Aorta (tissue), 5 donors: Measurements from ENCODE around the gene NBEA. TPM values are rescaled to one million over a fixed set of nuclear protein-coding genes. Genes with fewer than 3 reads are reported as not detected.
A peak's percentile ranks its signal among the peaks of the same experiment; 100 is the strongest.

ENCODE experiments used
- ATAC-seq: fragments of 200-7000 bp; cut with Tn5 transposase; one replicate; pipeline ENCODE4 v1.9.1; 2022; ENCODE audit warnings: moderate library complexity; ENCODE audit not compliant: low FRiP score
- DNase-seq, 2 donors: peaks; one replicate each; pipeline ENCODE4 v3.0.0-alpha.2; 2020
- H3K27ac ChIP-seq, 2 donors: one replicate each; pipeline ENCODE4 v1.5.1; 2013; ENCODE audit warnings: low read length in 2 of 2, mild to moderate bottlenecking in 2 of 2, moderate library complexity in 2 of 2, control low read depth in 1 of 2, inconsistent platforms in 1 of 2, low read depth in 1 of 2
- H3K27me3 ChIP-seq, 2 donors: one replicate each; pipeline ENCODE4 v1.6.1; 2013; ENCODE audit warnings: control low read depth in 1 of 2, low read length in 1 of 2, mild to moderate bottlenecking in 1 of 2, moderate library complexity in 1 of 2; ENCODE audit not compliant: insufficient read depth in 2 of 2, control insufficient read depth in 1 of 2
- H3K36me3 ChIP-seq, 2 donors: one replicate each; pipeline ENCODE4 v1.6.1; 2013; ENCODE audit warnings: control low read depth in 1 of 2, low read length in 1 of 2, mild to moderate bottlenecking in 1 of 2; ENCODE audit not compliant: insufficient read depth in 2 of 2, control insufficient read depth in 1 of 2
- H3K4me1 ChIP-seq, 2 donors: one replicate each; pipeline ENCODE4 v1.6.1; 2013; ENCODE audit warnings: low read length in 2 of 2, control low read depth in 1 of 2, mild to moderate bottlenecking in 1 of 2, moderate library complexity in 1 of 2; ENCODE audit not compliant: insufficient read depth in 2 of 2, control insufficient read depth in 1 of 2
- H3K4me3 ChIP-seq, 2 donors: one replicate each; pipeline ENCODE4 v1.5.1; 2013; ENCODE audit warnings: low read length in 2 of 2, control low read depth in 1 of 2, mild to moderate bottlenecking in 1 of 2
- H3K9me3 ChIP-seq: one replicate; pipeline ENCODE4 v1.6.1; 2013; ENCODE audit warnings: mild to moderate bottlenecking, low read length; ENCODE audit not compliant: control insufficient read depth
- WGBS, 2 donors: extraction: QIAGEN DNeasy Blood & Tissue Kit; methylation state at CpG; one replicate each; pipeline ENCODE4 v1.1.7; 2013; 5-methylcytosine and 5-hydroxymethylcytosine counted together
- intact Hi-C, 2 donors: fragments of 100-400 bp; cut with DNase I; formaldehyde crosslinking; loops; one replicate each; pipeline versions ENCODE4 v1.14.2 to v1.15.0; 2022
- polyA plus RNA-seq, 2 donors: library from polyadenylated mRNA; stranded (reverse); fragments of 200-250 nt; gene quantifications; one replicate each; pipeline ENCODE4 v1.2.3, GENCODE V29; 2013
- total RNA-seq, 2 donors: library from RNA; stranded (reverse); fragmentation: NEBNext Ultra II Directional; extraction: Animal tissue kit (Norgen Biotek cat#: 25700); gene quantifications; one replicate each; pipeline ENCODE4 v1.2.1, GENCODE V29; 2021
- donor health status: healthy with polysubstance abuse.
- donor health status: Bipolar disorder and iron deficiency.
- donor health status: DM: no; HTN: no; CAD: no.
- donor health status: DM: no; HTN: no; CAD: no.
- donor health status: DM: yes; HTN: yes; CAD: no.

Gene NBEA
- total and polyA plus RNA-seq, 4 donors: 1.9 to 14.7 (median 8.8) TPM

- ATAC-seq: no peak
- H3K4me1 ChIP-seq: no peaks in the 10 kb centered on the region
Observed at GRCh38 chr13:35499676-35500075, 557.6 kb downstream of the NBEA start.

GRCh38 chr13:35500144-35500543 lies 558.1 kb downstream of the NBEA start:
- ATAC-seq: no peak
- Histone ChIP-seq H3K9me3 (no peaks in the 10 kb centered on the region), H3K27me3 (no peaks in the 10 kb centered on the region), H3K27ac (no peak overlapping the region), H3K4me1 (no peaks in the 10 kb centered on the region), H3K36me3 (no peaks in the 10 kb centered on the region), H3K4me3 (no peak overlapping the region)
- intact Hi-C loops: no loop called here
- DNase-seq: no peak
- 77 to 80% methylated on average over 2 of the region's 2 CpGs for WGBS, 2 donors

More at GRCh38 chr13:35499676-35500075, 557.6 kb downstream of the NBEA start:
- H3K4me3 ChIP-seq: no peak overlapping the region
- DNase-seq: no peak
- no peak overlapping the region for H3K27ac ChIP-seq
- 85 to 88% methylated on average over 4 of the region's 4 CpGs for WGBS, 2 donors
- no peaks in the 10 kb centered on the region for H3K36me3 ChIP-seq
- H3K9me3 ChIP-seq: no peaks in the 10 kb centered on the region
- H3K27me3 ChIP-seq: no peaks in the 10 kb centered on the region
- intact Hi-C loops: no loop called here

GRCh38 chr13:35501661-35502235 lies 559.7 kb downstream of the NBEA start:
- intact Hi-C loops: no loop called here

GRCh38 chr13:35502456-35502855 lies 560.4 kb downstream of the NBEA start:
- H3K27me3 ChIP-seq: no peaks in the 10 kb centered on the region
- no peak overlapping the region for H3K4me3 ChIP-seq
- intact Hi-C loops: no loop called here
- WGBS, 2 donors: 64 to 78% methylated on average over 3 of the region's 3 CpGs
- H3K4me1 ChIP-seq: no peaks in the 10 kb centered on the region
- no peaks in the 10 kb centered on the region for H3K9me3 ChIP-seq
- no peak for DNase-seq
- no peaks in the 10 kb centered on the region for H3K36me3 ChIP-seq
- H3K27ac ChIP-seq: no peak overlapping the region
- no peak for ATAC-seq

More at GRCh38 chr13:35501661-35502235, 559.7 kb downstream of the NBEA start:
- Histone ChIP-seq H3K27ac (no peak overlapping the region), H3K9me3 (no peaks in the 10 kb centered on the region), H3K36me3 (no peaks in the 10 kb centered on the region), H3K27me3 (no peaks in the 10 kb centered on the region), H3K4me1 (no peaks in the 10 kb centered on the region), H3K4me3 (no peak overlapping the region)
- ATAC-seq: no peak
- 66 to 72% methylated on average over 6 of the region's 6 CpGs for WGBS, 2 donors
- no peak for DNase-seq

DNA sequence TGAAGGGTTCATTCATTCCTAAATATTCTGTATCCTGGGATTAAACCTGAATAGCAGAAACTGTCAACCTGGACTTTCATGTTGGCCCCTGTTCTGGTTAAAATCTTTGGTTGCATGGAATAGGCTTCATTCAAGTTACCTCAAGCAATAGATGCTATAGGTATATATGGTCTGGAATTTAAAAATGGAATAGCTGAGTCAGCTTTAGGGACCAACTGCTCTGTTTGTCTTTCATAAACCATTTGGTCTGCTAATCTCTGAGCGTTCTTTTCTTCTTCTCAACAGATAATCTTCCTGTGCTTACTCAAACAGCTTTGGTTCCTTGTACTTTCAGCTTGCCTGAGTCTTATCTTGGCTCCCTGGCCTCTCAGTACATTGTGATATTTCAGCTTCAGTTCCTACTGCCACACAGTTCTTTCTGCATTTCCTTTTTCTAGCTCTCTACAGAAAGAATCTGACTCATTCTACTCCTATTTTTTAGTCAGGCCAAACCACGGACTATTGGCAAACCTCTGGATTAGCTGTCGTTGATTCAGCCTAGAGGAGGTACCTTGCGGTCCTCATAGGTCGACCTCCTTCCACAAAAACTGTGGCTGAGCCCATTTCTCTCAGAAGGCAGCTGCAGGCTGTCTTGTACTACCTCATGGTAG lies 570.3 kb downstream of the NBEA start:
- H3K9me3 ChIP-seq: no peaks in the 10 kb centered on the region
- no peaks in the 10 kb centered on the region for H3K4me1 ChIP-seq
- no peak overlapping the region for H3K27ac ChIP-seq
- no peak for DNase-seq
- H3K27me3 ChIP-seq: no peaks in the 10 kb centered on the region
- no peaks in the 10 kb centered on the region for H3K36me3 ChIP-seq
- no peak overlapping the region for H3K4me3 ChIP-seq
- ATAC-seq: peak; percentile 56
- intact Hi-C loops: no loop called here
- 16 to 19% methylated on average over 5 of the region's 5 CpGs for WGBS, 2 donors

DNA sequence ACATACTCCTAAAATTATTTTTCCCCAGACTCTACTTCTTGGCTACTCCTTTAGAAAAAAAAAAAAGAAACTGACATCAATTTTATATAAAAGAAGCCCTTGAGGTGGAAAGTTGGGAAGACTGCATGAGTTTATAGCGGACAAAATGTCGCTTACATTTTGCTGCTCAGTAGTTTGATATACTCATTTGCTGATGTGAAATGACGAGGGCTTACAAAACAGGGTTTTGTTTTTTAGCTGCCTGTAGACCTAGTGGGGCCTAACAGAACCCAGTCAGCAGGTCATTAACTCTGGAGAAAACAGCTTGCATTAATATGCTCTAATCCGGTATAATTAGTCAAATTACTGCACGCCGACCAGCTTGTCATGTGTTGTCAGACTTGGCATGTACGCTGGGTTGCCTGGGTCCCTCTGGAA lies 572.0 kb downstream of the NBEA start:
- DNase-seq (no peak), ATAC-seq (no peak)
- WGBS, 2 donors: 87 to 93% methylated on average over 7 of the region's 7 CpGs
- H3K4me1 ChIP-seq: no peaks in the 10 kb centered on the region
- H3K27me3 ChIP-seq: no peaks in the 10 kb centered on the region
- no peaks in the 10 kb centered on the region for H3K9me3 ChIP-seq
- H3K36me3 ChIP-seq: no peaks in the 10 kb centered on the region
- intact Hi-C loops: no loop called here
- H3K4me3 ChIP-seq: no peak overlapping the region
- no peak overlapping the region for H3K27ac ChIP-seq

- WGBS, 2 donors: 71 to 83% methylated on average over 6 of the region's 6 CpGs
Observed at GRCh38 chr13:35514801-35515502, 572.9 kb downstream of the NBEA start.

DNA sequence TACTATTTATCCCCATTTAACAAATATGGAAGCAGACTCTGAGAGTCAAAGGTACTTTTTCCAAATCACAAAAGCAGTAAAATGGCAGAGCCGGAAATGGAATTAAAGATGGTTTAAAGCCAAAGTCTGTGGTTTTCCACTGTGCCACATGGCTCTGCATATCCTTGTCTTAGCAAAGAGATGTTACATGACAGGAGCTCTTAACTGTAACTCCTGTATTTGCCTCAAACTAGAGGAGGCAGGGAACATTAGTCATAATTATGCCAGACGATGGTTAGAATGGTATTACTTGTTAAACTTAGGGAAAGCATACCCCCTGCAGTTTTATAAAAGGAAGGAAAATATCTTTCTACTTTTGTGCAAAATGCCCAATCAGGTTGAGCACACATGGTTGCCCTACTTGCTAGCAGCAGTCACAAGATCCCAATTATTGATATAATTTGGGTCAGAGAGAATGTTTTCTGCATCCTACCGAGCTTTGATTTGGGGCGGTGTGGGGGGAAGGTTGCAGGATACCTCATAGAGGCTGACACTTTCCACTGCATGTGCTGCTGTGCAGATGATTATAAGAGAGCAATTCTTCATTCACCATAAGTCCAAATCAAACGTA lies 576.4 kb downstream of the NBEA start:
- intact Hi-C loops: no loop called here
- Histone ChIP-seq H3K4me3 (no peak overlapping the region), H3K36me3 (no peaks in the 10 kb centered on the region), H3K4me1 (no peaks in the 10 kb centered on the region), H3K27me3 (no peaks in the 10 kb centered on the region), H3K9me3 (no peaks in the 10 kb centered on the region), H3K27ac (no peak overlapping the region)
- no peak for ATAC-seq
- 80 to 88% methylated on average over 5 of the region's 5 CpGs for WGBS, 2 donors
- no peak for DNase-seq

More at GRCh38 chr13:35514801-35515502, 572.9 kb downstream of the NBEA start:
- no peak for ATAC-seq
- Histone ChIP-seq H3K36me3 (no peaks in the 10 kb centered on the region), H3K4me1 (no peaks in the 10 kb centered on the region), H3K27ac (no peak overlapping the region), H3K9me3 (no peaks in the 10 kb centered on the region), H3K27me3 (no peaks in the 10 kb centered on the region), H3K4me3 (no peak overlapping the region)
- no peak for DNase-seq
- intact Hi-C loops: no loop called here
